Measurements from ENCODE around the gene CDH11. TPM values are rescaled to one million over a fixed set of nuclear protein-coding genes. Genes with fewer than 3 reads are reported as not detected.

The CDH11 gene
- total and polyA plus RNA-seq, 2 donors (not counting 1 experiment from before 2014, with no cell fraction given): not detected

GRCh38 chr16:64981568-64982281 is 140.1 kb downstream of the CDH11 start:
- Mint-ChIP-seq H3K27ac (no peak overlapping the region), H3K9me3 (ENCODE audit: insufficient read depth) (peaks cover 10% of the 10 kb centered on the region), H3K4me1 (no peaks in the 10 kb centered on the region), H3K27me3 (no peaks in the 10 kb centered on the region), H3K4me3 (no peak overlapping the region)
- TF ChIP-seq CTCF (IDR thresholded peaks at IDR 0.05) (no peak), EZH2 (IDR thresholded peaks at IDR 0.05; ENCODE audit: borderline replicate concordance, insufficient read depth, low read depth, low read length, poor library complexity, severe bottlenecking) (no peak)
- CTCF ChIA-PET: no interaction called here
- Histone ChIP-seq H4K20me1 (ENCODE audit: control insufficient read depth, insufficient read depth, low read length, poor library complexity, severe bottlenecking) (no peaks in the 10 kb centered on the region), H3K4me2 (replicated peaks; ENCODE audit: low read depth, low read length, poor library complexity, severe bottlenecking) (no peak overlapping the region), H3K79me2 (ENCODE audit: control insufficient read depth, insufficient read depth, low read length) (no peaks in the 10 kb centered on the region), H3K9ac (ENCODE audit: low read length) (no peak overlapping the region), H3K36me3 (replicated peaks in 1 of 2; ENCODE audit: control extremely low read depth in 1 of 2, control insufficient read depth in 1 of 2, extremely low read depth in 1 of 2, insufficient read depth in 2 of 2, low read length in 1 of 2) (no peaks in the 10 kb centered on the region), H3K9me3 (ENCODE audit: control extremely low read depth in 1 of 3, control insufficient read depth in 2 of 3, insufficient read depth in 1 of 3, low read length in 2 of 3) (peaks cover 0 to 2% (median 0%) of the 10 kb centered on the region in 3 donors), H3K27me3 (replicated peaks in 1 of 4; ENCODE audit: control extremely low read depth in 1 of 4, control insufficient read depth in 3 of 4, insufficient read depth in 4 of 4, low read length in 3 of 4) (no peaks in the 10 kb centered on the region), H3K4me3 (ENCODE audit: control extremely low read depth in 1 of 5, extremely low read depth in 1 of 5, insufficient read depth in 1 of 5, low read depth in 2 of 5, low read length in 4 of 5) (no peak overlapping the region), H3K4me1 (ENCODE audit: control insufficient read depth in 2 of 2, insufficient read depth in 2 of 2, low read length in 2 of 2) (no peaks in the 10 kb centered on the region), H2AFZ (ENCODE audit: insufficient read depth, low read depth, low read length, poor library complexity, severe bottlenecking) (no peak overlapping the region), H3K27ac (ENCODE audit: low read length in 2 of 2) (no peak overlapping the region)
- POLR2A ChIA-PET: no interaction called here
- 80% methylated on average over 7 of the region's 11 CpGs for WGBS (ENCODE audit: insufficient coverage)
- intact Hi-C loops (cut with micrococcal nuclease): no loop called here
- ATAC-seq (ENCODE audit: low read depth) (no peak), DNase-seq (no peak)

GRCh38 chr16:64977206-64977920 is 144.5 kb downstream of the CDH11 start:
- no peak overlapping the region for H3K27ac Mint-ChIP-seq
- no peak overlapping the region for H3K4me3 ChIP-seq (ENCODE audit: control extremely low read depth in 1 of 5, extremely low read depth in 1 of 5, insufficient read depth in 1 of 5, low read depth in 2 of 5, low read length in 4 of 5)
- peaks cover 15% of the 10 kb centered on the region for H3K9me3 Mint-ChIP-seq (ENCODE audit: insufficient read depth)
- H3K27me3 Mint-ChIP-seq: no peaks in the 10 kb centered on the region
- POLR2A ChIA-PET: no interaction called here
- H3K4me3 Mint-ChIP-seq: no peak overlapping the region
- H3K27ac ChIP-seq (ENCODE audit: low read length in 2 of 2): no peak overlapping the region
- CTCF ChIA-PET: no interaction called here
- WGBS (ENCODE audit: insufficient coverage): 40% methylated on average over 1 of the region's 4 CpGs
- no peak for DNase-seq
- no peak for ATAC-seq (ENCODE audit: low read depth)
- H3K9ac ChIP-seq (ENCODE audit: low read length): no peak overlapping the region
- no peaks in the 10 kb centered on the region for H3K4me1 Mint-ChIP-seq
- H3K4me2 ChIP-seq (replicated peaks; ENCODE audit: low read depth, low read length, poor library complexity, severe bottlenecking): no peak overlapping the region
- H2AFZ ChIP-seq (ENCODE audit: insufficient read depth, low read depth, low read length, poor library complexity, severe bottlenecking): no peak overlapping the region
- TF ChIP-seq EZH2 (IDR thresholded peaks at IDR 0.05; ENCODE audit: borderline replicate concordance, insufficient read depth, low read depth, low read length, poor library complexity, severe bottlenecking) (no peak), CTCF (IDR thresholded peaks at IDR 0.05) (no peak)
- intact Hi-C loops (cut with micrococcal nuclease): no loop called here
- no peaks in the 10 kb centered on the region for H3K79me2 ChIP-seq (ENCODE audit: control insufficient read depth, insufficient read depth, low read length)
- no peaks in the 10 kb centered on the region for H3K27me3 ChIP-seq (replicated peaks in 1 of 4; ENCODE audit: control extremely low read depth in 1 of 4, control insufficient read depth in 3 of 4, insufficient read depth in 4 of 4, low read length in 3 of 4)
- no peaks in the 10 kb centered on the region for H4K20me1 ChIP-seq (ENCODE audit: control insufficient read depth, insufficient read depth, low read length, poor library complexity, severe bottlenecking)
- peaks cover 0 to 6% (median 0%) of the 10 kb centered on the region in 3 donors for H3K9me3 ChIP-seq (ENCODE audit: control extremely low read depth in 1 of 3, control insufficient read depth in 2 of 3, insufficient read depth in 1 of 3, low read length in 2 of 3)
- no peaks in the 10 kb centered on the region for H3K4me1 ChIP-seq (ENCODE audit: control insufficient read depth in 2 of 2, insufficient read depth in 2 of 2, low read length in 2 of 2)
- H3K36me3 ChIP-seq (replicated peaks in 1 of 2; ENCODE audit: control extremely low read depth in 1 of 2, control insufficient read depth in 1 of 2, extremely low read depth in 1 of 2, insufficient read depth in 2 of 2, low read length in 1 of 2): no peaks in the 10 kb centered on the region

Data from B cell (primary cell).